Ishikawa (cell line): Measurements from ENCODE around the gene ITCH.

Experiments used
- CEBPB ChIP-seq: IDR thresholded peaks from 2 replicates; pipeline ENCODE4 v1.6.1; 2012
- CREB1 ChIP-seq: IDR thresholded peaks from 2 replicates; pipeline ENCODE4 v1.6.1; 2012; ENCODE audit warnings: low read depth
- EGR1 ChIP-seq: IDR thresholded peaks from 2 replicates; pipeline ENCODE4 v1.6.1; 2012
- EP300 ChIP-seq: IDR thresholded peaks from 2 replicates; pipeline ENCODE4 v1.6.1; 2012; ENCODE audit warnings: borderline replicate concordance
- FOXM1 ChIP-seq: IDR thresholded peaks from 2 replicates; pipeline ENCODE4 v1.6.1; 2012; ENCODE audit warnings: low read depth, borderline replicate concordance
- MAX ChIP-seq: IDR thresholded peaks from 2 replicates; pipeline ENCODE4 v1.6.1; 2012
- NFIC ChIP-seq: IDR thresholded peaks from 2 replicates; pipeline ENCODE4 v1.6.1; 2012
- RAD21 ChIP-seq: IDR thresholded peaks from 2 replicates; pipeline ENCODE4 v1.6.1; 2012; ENCODE audit warnings: low read depth
- REST ChIP-seq: IDR thresholded peaks from 2 replicates; pipeline ENCODE4 v1.6.1; 2012; ENCODE audit warnings: low read depth, mild to moderate bottlenecking
- TAF1 ChIP-seq: IDR thresholded peaks from 2 replicates; pipeline ENCODE4 v1.6.1; 2012; ENCODE audit warnings: low read depth, mild to moderate bottlenecking
- TCF12 ChIP-seq: IDR thresholded peaks from 2 replicates; pipeline ENCODE4 v1.6.1; 2012; ENCODE audit warnings: low read depth
- TEAD4 ChIP-seq: IDR thresholded peaks from 2 replicates; pipeline ENCODE4 v1.6.1; 2012
- USF1 ChIP-seq: IDR thresholded peaks from 2 replicates; pipeline ENCODE4 v1.6.1; 2012
- YY1 ChIP-seq: IDR thresholded peaks from 2 replicates; pipeline ENCODE4 v1.6.1; 2012; ENCODE audit warnings: low read depth
- ZBTB7A ChIP-seq: IDR thresholded peaks from 2 replicates; pipeline ENCODE4 v1.6.1; 2012; ENCODE audit warnings: low read depth

Gene ITCH

GRCh38 chr20:34350095-34350494 lies 13.0 kb upstream of the ITCH start:
- TF ChIP-seq FOXM1 (no peak), TEAD4 (no peak), ZBTB7A (no peak), REST (no peak), YY1 (no peak), USF1 (no peak), RAD21 (no peak), MAX (no peak), EGR1 (no peak), NFIC (no peak), CEBPB (no peak), CREB1 (no peak)

- TF ChIP-seq FOXM1 = no peak
- TF ChIP-seq TAF1 = no peak
- no peak for TF ChIP-seq YY1
- TF ChIP-seq TCF12 = no peak
- no peak for TF ChIP-seq NFIC
- no peak for TF ChIP-seq EGR1
- TF ChIP-seq EP300 = no peak
- TF ChIP-seq RAD21 = no peak
- TF ChIP-seq REST = no peak
- TF ChIP-seq TEAD4 = no peak
- TF ChIP-seq ZBTB7A = no peak
- no peak for TF ChIP-seq USF1
- TF ChIP-seq MAX = no peak
- no peak for TF ChIP-seq CREB1
- TF ChIP-seq CEBPB = no peak
Measured at GRCh38 chr20:34355427-34355826, 7.6 kb upstream of the ITCH start.

GRCh38 chr20:34362502-34363061 lies 491 bp upstream of the ITCH start:
- TF ChIP-seq EP300 (no peak), EGR1 (no peak), RAD21 (no peak), NFIC (no peak), YY1 (no peak), CEBPB (no peak), TEAD4 (no peak), ZBTB7A (no peak), FOXM1 (no peak)

GRCh38 chr20:34363465-34364222 lies 571 bp downstream of the ITCH start:
- TF ChIP-seq ZBTB7A (peak; percentile 41; the same call in 1 of the 2 replicates), TAF1 (peak; percentile 0; the same call in 1 of the 2 replicates), RAD21 (no peak), REST (no peak), YY1 (no peak)

GRCh38 chr20:34364223-34364506 lies 1.1 kb downstream of the ITCH start:
- TF ChIP-seq TAF1 (no peak), CEBPB (no peak), EP300 (no peak), MAX (no peak), YY1 (no peak), CREB1 (no peak), ZBTB7A (no peak), TCF12 (no peak), RAD21 (no peak), EGR1 (no peak), NFIC (no peak), USF1 (no peak)
